Activated CD8-positive, alpha-beta memory T cell treated with anti-CD3 and anti-CD28 coated beads for 4 hours (primary cell): ENCODE results near the gene MLLT1.

ENCODE experiments used
- DNase-seq, 2 donors: peaks; one replicate each; pipeline ENCODE4 v3.0.0-alpha.2; 2020; ENCODE audit warnings: low read depth in 2 of 2

Gene MLLT1

DNA sequence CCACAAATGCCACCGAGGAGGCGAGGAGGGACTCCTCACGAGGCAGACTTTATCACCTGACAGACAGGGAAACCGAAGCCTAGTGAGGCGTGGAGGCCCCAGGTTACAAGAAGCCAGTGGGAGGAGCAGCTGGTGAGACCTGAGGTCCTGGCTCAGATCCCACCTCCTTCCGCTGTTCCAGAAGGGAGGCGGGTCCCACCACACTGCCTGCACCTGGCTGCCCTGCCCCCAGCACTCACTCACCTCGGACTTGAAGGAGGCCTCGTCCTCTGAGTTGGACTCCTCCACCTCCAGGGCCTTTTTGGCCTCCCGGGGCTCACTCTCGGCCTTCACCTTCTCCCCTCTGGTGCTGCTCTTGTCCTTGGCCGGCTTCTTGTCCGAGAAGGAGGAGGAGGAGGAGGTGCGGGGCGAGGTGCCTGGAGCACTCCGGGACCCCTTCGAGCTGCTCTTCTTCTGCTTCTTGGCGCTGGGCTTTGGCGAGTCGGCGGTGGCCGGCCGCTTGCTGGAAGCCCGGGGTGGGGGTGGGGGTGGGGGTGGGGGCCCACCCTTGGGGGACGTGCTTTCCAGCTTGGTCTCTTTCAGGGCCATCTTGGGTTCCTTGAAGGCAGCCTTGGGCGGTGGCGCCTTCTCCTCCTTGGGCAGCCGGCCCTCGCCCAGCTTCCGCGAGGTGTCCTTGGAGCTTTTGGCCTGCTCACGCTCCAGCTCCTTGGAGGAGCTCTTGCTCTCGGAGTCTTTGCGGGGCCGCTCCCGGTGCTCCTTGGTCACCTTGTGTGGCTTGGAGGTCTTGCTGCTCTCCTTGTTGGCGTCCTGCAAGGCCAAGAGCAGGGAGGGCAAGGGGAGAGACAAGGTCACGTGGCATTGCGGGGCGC is 57.7 kb downstream of the MLLT1 start:
- no peak for DNase-seq

DNA sequence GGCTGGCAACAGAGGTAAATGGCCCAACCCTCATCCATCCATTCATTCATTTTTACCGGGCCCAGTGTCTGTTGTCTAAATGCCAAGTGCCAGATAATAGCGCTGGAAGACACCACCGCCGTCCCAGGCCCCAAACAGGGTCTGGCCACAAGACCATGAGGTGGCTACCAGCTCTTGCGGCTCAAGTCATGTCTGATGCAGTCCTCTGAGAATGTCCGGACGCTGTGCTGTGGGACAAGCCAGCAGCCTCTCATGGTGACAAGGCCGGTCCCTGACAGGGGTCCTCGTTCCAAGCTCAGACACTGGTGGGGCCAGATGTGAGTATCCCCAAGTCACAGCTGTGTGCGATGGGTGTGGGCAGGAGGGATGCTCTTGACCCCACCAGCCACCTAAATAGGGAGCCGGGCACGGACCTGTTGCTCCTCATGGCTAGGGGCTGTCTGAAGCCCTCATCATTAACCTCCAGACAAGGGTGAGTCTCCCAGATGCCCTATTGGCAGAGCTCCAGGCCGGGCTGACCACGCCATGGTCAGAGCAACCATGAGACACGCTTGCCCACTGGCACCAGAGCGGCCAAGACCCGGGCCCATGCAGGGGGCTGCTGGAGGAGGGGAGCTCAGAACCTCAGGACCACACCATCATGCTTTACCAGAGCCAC is 58.4 kb downstream of the MLLT1 start:
- DNase-seq = no peak

DNA sequence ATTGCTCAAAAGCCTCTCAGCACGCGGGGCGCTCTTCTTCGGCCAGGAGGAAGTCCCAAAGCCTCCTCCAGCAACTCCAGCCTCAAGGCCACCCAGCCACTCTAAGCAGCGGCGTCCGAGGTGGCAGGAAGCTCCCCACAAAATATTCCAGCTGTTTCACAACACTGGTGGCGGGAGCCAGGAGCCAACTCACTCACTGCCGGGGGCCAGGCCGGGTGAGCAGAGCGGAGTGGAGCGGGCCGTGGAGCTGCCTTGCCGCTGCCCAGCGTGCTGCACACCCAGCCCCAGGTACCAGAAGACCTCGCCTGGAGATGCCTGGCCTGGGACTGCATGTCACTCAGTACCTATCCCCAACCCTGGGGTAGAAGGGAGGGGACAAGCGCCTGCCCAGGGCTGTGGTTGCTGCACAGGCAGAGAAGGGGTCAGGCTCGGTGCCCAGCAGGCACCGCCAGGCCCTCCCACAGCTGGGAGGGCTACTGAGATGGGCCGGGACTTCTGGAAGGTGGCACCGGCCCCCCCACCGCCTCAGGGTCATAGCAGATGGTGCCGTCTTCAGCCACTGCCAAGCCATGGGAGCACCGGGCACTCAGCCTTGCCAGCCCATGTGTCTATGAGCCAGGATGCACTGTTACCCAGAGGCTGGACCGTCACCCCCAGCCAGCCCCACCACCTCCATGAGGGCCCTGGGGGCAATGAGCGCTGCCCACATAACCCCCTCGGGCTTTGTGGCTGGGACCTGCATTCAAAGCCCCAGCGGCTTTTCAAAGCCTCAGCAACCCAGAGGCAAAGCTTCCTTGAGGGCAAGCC is 59.2 kb downstream of the MLLT1 start:
- no peak for DNase-seq

DNA sequence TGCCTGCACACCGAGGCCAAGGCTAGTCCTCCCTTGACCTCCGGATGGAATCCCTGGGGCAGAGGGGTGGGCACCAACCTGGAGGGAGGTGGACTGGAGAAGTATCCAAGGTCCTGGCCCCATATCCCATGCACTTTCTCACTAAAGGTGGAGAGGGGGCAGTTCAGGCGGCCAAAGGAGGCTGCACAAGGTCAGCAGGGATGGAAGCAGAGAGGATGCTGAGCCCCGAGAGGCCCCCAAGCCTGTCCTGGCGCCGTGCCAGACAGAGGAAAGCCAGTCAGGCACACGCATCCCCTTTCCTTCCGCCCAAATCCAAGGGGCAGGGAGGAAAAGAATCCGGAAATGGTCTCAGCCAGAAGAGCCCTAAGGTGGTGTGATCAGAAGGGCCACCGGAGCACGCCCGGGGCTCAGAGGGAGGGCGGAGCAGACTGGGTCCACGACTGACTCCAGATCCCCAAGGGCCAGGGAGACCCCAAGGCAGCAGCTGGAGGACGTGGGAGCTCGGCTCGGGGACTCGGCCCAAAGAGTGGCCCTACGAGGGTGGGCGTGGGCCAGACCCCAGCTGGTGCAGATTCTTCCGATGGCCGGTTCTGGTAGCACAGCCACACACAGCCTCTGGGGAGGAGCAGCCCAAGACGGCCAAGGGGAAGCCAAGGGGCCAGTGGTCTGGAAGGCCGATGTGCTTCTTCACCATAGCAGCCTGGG is 60.0 kb downstream of the MLLT1 start:
- no peak for DNase-seq

DNA sequence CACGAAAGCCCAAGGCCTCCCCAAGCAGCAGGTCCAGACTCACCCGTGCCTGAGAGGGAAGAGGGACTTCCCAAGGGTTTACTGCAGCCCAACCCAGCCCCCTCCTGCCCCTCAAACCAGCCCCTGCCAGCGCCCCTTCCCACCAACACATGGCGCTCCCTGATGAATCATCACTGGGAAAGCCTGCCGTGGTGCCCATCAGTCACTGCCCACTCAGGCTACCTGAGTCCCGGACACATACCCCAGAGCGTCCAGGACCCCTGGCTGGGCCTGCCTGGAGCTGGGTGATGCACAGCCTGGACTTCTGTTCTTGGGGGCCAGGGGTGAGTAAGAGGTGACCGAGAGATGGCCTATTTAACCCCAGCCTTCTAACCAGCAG is 60.6 kb downstream of the MLLT1 start:
- no peak for DNase-seq

DNA sequence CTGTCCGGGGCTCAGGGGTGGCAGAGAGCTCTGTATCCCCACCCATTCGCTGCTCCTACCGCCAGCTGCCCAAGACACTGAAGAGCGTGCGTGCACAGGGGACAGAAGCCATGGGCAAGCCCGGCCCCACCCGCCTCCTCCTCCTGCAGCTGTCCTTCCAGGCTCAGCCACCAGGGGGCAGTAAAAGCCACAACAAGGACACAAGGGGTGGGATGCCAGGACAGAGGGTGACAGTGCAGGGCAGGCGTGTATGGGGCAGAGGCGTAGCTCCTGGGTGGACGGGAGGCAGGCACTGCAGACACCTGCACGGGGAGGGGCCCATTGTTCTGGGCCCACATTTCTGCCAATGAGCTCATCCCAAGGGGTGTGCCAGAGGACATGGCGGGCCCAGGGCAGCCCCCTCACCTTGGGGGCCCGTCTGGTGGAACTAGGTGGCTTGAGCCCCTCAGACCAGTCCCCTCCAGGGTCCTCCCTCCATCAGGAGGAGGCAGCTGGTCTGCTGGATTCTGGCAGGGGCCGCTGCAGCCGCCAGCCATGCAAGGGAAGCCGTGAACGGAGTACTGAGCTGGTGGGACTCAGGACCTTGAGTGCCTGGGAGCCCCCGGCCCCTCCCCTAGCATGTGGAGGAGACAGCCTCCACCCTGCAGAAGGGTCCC is 61.2 kb downstream of the MLLT1 start:
- DNase-seq = peak; percentile 57 to 62

DNA sequence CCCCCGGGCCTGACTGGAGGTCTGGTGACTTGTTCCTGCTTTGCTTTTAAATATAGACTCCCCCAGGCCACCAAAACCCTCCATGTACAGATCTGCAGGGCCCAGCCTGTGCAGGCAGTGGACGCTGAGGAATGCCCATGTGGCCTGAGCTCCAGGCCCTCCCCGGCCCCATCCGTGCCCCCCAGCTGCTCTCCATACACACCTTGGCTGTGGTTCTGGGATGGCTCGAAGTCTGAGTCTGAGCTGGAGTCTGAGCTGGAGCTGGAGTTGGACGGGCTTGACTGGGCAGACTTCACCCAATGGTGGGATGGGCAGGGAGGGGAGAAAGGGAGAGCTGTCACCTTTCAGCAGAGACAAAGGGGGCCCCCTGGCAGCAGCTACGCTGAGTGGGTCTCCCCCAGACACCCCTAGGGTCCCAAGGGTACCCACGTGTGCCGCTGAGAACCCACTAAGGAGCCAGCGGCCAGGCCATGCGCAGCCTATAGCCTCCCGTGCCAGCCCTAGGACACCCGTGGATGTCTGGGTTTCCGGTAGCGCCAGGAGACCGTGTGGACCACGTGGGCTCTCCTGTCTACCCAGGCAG is 61.9 kb downstream of the MLLT1 start:
- DNase-seq = no peak

DNA sequence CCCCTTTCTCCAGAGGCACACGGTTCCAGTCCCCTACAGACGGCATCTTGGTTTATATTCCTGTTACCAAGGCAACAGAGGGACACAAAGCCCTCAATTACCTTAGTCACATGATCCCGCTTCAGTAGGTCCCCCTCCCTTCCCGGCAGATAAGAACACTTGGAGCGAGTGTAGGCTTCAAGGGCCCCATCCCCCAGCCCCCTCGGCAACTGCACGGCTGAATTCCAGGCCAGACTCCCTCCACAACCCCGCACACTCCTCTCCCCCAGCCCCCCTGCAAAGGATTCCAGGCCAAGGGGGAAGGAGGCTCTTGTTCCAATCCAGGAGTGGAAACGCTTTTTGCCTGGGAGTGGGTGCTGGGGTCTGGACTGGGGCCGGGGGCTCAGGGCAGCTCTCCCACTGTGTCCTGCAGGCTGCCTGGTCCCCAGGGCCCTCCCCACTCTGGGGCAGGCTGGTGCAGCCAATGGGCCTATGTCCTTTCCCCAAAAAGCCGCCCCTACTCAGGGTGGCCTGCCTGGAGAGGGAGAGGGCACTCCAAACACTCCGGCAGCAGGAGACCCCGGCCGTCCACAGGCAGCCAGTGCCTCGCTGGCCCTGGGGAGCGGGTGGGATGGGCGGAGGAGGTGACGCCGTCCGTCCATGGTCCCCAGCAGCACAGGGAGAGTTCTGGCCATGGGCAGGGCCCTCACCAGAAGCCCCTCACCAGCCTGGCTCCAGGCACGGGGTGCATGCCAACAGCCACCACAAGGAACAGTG is 62.6 kb downstream of the MLLT1 start:
- no peak for DNase-seq

DNA sequence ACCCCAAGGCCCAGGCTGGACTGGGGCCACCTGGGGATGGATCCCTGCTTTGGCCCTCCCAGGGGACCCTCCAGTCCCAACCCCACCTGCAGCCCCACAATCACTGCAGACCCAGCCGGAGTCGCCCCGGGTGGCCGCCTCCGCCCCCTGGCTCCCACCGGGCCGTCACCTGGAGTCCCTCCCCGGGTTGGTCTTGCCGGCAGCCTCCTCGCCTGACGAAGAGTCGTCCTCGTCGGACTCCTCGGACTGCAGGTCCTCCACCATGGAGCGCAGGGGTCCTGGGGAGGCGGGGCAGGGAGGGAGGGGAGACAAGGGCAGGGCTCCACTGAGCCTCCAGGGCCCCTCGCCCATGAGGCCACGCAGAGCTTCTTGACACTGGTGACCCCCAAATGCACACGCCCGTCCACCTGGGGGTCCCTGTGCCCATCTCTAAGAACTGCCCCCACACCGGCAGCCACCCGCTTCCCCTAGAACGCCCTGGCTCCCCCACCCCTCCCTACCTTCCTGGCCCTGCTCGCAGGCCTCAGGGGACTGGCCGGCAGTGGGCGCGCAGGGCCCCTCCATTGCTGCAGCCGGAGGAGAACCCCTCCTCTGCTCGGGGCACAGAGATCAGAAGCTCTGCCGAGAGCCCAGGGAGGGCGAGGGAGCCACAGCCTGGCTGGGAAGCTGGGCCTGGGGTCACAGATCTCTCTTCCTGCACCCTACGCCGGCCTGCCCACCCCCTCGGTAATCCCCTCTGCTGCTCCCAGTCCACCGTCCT is 63.4 kb downstream of the MLLT1 start:
- DNase-seq = no peak

DNA sequence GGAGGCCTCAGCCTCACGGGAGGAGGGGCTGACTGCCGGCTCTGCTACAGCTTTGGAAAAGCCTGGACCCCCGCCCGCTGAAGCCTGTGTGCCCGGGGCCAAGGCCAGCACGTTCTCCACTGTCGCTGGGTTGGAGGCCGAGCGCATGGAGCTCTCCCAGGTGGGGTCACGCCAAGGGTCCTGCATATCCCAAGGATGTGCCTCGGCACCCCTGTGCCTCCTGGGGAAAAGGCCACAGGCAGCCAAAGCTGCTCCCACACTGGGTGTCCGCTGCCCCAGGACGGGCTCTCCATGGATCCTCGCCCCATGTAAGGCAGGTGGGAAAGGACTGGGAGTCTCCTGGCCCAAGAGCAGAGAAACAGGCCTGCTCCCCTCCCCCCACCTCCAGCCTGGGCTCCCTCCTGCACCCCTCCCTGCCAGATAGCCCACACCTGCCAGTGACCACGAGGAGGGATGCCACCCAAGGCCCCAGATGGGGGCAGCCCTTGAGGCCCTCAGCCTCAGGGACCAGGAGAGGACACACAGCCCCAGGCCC is 64.0 kb downstream of the MLLT1 start:
- no peak for DNase-seq

DNA sequence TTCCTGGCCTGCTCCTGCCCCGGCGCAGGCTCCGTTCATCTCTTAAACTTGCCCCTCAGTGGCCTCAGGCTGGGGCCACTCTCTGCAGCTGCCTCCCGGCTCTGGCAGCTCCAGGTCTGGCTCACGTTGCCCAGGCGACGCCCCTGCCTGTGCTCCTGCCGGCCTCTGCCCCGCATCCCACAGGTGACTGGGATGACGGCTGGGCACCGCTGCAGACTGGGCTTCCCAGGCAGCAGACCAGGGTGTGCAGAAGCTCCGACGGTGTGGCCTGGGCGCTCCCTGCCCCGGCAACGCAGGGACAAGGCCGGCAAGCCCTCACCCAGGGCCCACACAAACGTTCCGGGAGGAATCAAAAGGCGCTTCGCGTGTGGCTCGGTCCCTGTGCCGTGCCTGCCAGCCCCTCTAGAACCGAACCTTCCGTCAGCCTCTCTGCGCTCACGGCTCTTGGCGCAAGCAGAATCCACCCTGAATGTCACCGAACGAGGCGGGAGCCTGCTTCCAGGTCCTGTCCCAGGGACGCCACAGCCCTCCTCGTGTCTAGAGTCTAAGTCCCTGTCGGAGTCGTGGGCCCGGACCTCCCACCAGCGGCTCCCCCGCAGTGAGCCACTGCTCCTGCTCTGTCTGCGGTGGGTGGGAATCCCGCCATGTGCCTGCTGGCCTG is 64.8 kb downstream of the MLLT1 start:
- no peak for DNase-seq

DNA sequence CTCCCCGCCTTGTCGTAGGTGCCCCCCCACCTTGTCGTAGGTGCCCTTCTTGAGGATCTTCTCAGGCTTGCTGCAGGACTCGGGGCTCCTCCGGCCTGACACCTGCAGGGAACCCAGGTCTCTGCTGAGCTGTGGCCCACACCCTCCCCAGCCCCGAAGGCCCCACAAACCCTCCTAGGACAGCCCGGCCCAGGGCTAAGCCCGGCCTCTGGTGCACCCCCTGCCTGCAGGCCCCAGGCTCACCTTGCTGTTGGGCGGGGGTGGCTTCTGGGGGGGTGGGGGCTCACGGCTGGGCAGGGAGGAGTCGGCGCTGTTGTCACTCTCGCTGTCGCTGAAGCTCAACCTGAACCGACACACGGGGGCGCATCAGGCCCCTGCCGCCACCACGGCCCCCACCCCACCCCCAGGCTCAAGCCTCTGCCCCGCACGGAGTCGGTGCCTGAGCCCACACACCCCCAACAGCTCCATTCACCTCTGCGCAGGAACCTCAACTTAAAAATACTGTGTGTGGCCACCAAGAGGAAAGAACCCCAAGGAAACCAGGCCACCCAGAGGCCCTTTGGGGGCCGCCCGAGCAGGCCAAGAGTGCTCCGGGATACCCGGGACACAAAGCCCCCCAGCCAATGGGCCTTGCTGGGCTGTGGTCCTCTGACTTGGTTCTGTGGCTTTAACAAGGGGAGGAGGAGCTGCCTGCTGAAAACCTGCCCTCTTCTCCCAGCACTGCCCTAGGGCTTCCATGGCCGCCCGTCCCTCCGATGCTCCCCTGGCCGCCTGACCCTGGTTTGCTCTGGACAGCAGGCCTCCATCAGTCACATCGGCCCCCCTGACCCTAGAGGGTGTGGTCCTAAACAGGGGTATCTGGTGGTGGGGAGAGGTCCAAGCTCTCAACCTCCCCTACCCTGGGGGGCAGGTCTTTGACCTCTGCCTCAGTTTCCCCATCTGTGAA is 65.8 kb downstream of the MLLT1 start:
- no peak for DNase-seq

DNA sequence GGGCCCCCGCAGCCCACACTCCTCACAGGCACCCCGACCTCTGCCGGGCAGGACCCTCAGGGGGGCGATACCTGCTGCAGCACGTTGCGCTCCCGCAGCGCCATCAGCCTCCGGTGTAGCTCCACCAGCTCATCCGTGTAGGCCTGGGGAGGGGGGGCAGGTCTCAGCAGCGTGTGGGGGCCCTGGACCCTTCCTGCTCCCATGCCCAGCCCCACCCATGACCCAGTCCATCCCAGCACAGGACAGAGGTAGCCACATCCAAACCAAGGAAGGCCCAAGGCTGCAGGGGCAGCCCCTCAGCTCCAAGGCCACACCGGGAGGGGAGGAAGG is 66.5 kb downstream of the MLLT1 start:
- DNase-seq = no peak

DNA sequence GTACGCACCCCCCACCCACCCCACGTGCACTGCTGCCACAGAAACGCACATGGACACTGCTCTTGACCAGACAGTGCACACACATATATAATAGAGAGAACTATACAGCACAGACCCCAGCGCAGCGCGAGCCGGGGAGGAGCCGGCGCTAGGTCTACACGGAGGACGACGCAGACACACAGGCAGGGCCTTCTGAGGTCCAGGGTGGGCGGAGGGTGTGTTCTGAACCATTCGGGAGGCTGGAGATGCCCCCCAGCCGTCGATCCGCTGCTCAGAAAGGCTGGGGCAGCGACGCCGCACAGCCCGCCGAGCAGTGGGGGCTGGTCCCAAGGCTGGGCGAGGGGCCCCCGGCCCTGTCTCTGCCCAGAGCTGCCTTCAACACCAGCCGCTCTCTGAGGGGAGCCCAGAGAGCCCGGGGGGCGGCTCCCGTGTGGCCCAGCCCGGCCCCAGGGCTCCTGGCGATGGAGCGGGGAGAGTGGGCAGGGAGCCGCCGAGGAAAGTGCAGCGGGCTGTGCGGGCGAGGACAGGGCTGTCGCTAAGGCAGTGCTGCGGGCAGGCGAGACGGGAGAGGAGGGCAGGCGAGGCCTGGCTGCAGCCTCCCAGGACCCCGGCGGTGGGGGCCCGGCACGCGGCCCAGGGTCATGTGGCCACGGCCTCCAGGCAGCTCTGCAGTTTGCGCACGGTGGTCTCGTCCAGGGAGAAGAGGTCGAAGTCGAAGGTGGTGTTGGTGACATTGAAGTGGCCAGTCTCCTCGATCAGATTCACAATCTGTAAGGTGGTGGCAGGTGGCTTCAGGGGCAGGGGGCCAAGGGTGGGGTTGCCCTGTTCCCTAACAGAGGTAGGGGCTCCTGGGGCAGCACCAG is 67.1 kb downstream of the MLLT1 start:
- no peak for DNase-seq

DNA sequence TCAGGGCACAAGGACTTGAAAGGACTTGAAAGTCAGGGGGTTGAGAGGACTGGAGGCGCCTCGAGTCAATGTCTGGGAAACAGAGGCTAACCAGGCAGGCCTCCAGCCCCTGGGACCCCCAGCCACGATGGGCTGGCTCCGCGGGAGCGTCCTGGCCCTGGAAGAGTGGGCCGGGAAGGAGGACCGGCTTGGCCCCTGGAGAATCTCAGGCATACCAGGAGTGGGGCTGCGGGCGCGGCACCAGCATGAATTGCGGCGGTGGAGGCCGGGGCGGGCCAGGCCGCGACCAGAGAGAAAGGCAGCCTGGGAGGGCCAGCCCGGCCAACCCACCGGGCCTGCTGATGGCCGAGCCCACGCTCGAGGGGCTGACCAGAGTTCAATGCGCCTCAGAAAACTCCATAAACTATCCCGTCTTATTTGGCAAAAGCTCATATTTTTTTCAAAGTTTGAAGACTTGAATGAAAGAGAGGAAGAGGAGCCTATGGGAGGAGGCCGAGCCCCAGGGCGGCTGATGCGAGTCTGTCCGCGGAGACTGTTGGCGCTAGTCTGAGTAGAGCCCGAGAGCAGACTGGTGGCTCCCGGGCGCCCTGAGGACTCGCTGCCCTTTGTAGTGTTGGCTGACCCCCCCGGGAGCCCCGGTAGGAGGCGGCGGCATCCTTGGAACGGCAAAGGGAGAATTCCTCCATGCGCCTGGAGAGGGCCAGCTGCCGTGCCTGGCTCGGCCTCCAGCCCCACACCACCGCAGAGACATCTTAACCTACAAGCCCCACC is 68.0 kb downstream of the MLLT1 start:
- no peak for DNase-seq
